Liver (tissue), 9 donors: ENCODE measurements around the gene GALNT10. TPM values are rescaled to one million over a fixed set of nuclear protein-coding genes. Genes with fewer than 3 reads are reported as not detected.

ENCODE experiments used
- DNase-seq: peaks from one replicate; pipeline ENCODE4 v3.0.0-alpha.2; 2017; ENCODE audit warnings: low spot score
- H3K27ac ChIP-seq, 2 donors: one replicate each; pipeline ENCODE4 v1.7.0; 2013; ENCODE audit warnings: inconsistent platforms in 2 of 2, low read length in 2 of 2, control low read depth in 1 of 2, low read depth in 1 of 2, mild to moderate bottlenecking in 1 of 2
- H3K27me3 ChIP-seq, 4 donors: one replicate each; pipeline versions ENCODE4 v1.6.1 to v1.7.0; 2013; ENCODE audit warnings: low read length in 3 of 4, inconsistent platforms in 1 of 4, mild to moderate bottlenecking in 1 of 4, moderate library complexity in 1 of 4; ENCODE audit not compliant: control insufficient read depth in 4 of 4, insufficient read depth in 4 of 4
- H3K36me3 ChIP-seq, 4 donors: one replicate each; pipeline versions ENCODE4 v1.6.1 to v1.7.0; 2013; ENCODE audit warnings: low read length in 3 of 4, mild to moderate bottlenecking in 3 of 4, low read depth in 1 of 4, moderate library complexity in 1 of 4; ENCODE audit not compliant: control insufficient read depth in 4 of 4, insufficient read depth in 3 of 4
- H3K4me1 ChIP-seq, 4 donors: one replicate each; pipeline versions ENCODE4 v1.6.1 to v1.7.0; 2013; ENCODE audit warnings: low read length in 3 of 4, mild to moderate bottlenecking in 3 of 4, moderate library complexity in 1 of 4; ENCODE audit not compliant: control insufficient read depth in 4 of 4, insufficient read depth in 4 of 4
- H3K4me3 ChIP-seq, 3 donors: one replicate each; pipeline versions ENCODE4 v1.6.1 to v1.7.0; 2013; ENCODE audit warnings: low read length in 3 of 3, control low read depth in 1 of 3, low read depth in 1 of 3, mild to moderate bottlenecking in 1 of 3
- H3K9ac ChIP-seq, 2 donors: one replicate each; pipeline ENCODE4 v1.7.0; 2013; ENCODE audit warnings: low read length in 2 of 2, mild to moderate bottlenecking in 2 of 2, moderate library complexity in 2 of 2, control low read depth in 1 of 2, low read depth in 1 of 2
- H3K9me3 ChIP-seq, 4 donors: one replicate each; pipeline versions ENCODE4 v1.6.1 to v1.7.0; 2013; ENCODE audit warnings: low read length in 3 of 4; ENCODE audit not compliant: control insufficient read depth in 4 of 4
- CTCF ChIP-seq: fragments of 150-350 bp; IDR thresholded peaks from 2 replicates; pipeline ENCODE4 v1.5.1; 2017; ENCODE audit warnings: improper control_type of control experiment, low read depth, low read length; ENCODE audit not compliant: missing input control
- EGR1 ChIP-seq, 2 donors: IDR thresholded peaks; 2 replicates each; pipeline ENCODE4 v1.6.1; 2016 to 2018; ENCODE audit warnings: antibody characterized with exemption in 2 of 2, low read depth in 2 of 2
- FOXA1 ChIP-seq: IDR thresholded peaks from 2 replicates; pipeline ENCODE4 v1.6.1; 2016; ENCODE audit warnings: antibody characterized with exemption
- FOXA2 ChIP-seq: IDR thresholded peaks from 2 replicates; pipeline ENCODE4 v1.6.1; 2016; ENCODE audit warnings: antibody characterized with exemption
- GABPA ChIP-seq, 2 donors: IDR thresholded peaks in 1 of 2; conservative IDR thresholded peaks in 1 of 2; 2 replicates each; pipeline ENCODE4 v1.6.1; 2016; ENCODE audit warnings: antibody characterized with exemption in 2 of 2, mild to moderate bottlenecking in 1 of 2, moderate library complexity in 1 of 2
- HNF4A ChIP-seq, 2 donors: conservative IDR thresholded peaks; 2 replicates each; pipeline ENCODE4 v1.6.1; 2016; ENCODE audit warnings: antibody characterized with exemption in 2 of 2, mild to moderate bottlenecking in 2 of 2
- HNF4G ChIP-seq: IDR thresholded peaks from 2 replicates; pipeline ENCODE4 v1.6.1; 2016; ENCODE audit warnings: antibody characterized with exemption
- RAD21 ChIP-seq, 2 donors: IDR thresholded peaks; 2 replicates each; pipeline ENCODE4 v1.6.1; 2016; ENCODE audit warnings: antibody characterized with exemption in 2 of 2, mild to moderate bottlenecking in 2 of 2
- REST ChIP-seq: IDR thresholded peaks from 2 replicates; pipeline ENCODE4 v1.6.1; 2016; ENCODE audit warnings: antibody characterized with exemption, mild to moderate bottlenecking
- RXRA ChIP-seq, 2 donors: IDR thresholded peaks; 2 replicates each; pipeline ENCODE4 v1.6.1; 2017 to 2018; ENCODE audit warnings: antibody characterized with exemption in 2 of 2, mild to moderate bottlenecking in 1 of 2
- SP1 ChIP-seq: IDR thresholded peaks from 2 replicates; pipeline ENCODE4 v1.6.1; 2018; ENCODE audit warnings: antibody characterized with exemption, mild to moderate bottlenecking
- YY1 ChIP-seq: IDR thresholded peaks from 2 replicates; pipeline ENCODE4 v1.6.1; 2016; ENCODE audit warnings: antibody characterized with exemption, mild to moderate bottlenecking
- WGBS: extraction: QIAGEN DNeasy Blood & Tissue Kit; methylation state at CpG from one replicate; pipeline ENCODE4 v1.1.7; 2013; 5-methylcytosine and 5-hydroxymethylcytosine counted together
- polyA plus RNA-seq, 2 donors: library from polyadenylated mRNA; stranded (reverse) in 1 of 2; unstranded in 1 of 2; fragments of 200-250 nt in 1 of 2; fragments of >200 nt in 1 of 2; fragmentation: Nextera tagmentation in 1 of 2; extraction: Ambion mirVana in 1 of 2; gene quantifications; one replicate each; pipeline versions ENCODE4 v1.2.1 to v1.2.3, GENCODE V29; 2013 to 2015
- total RNA-seq, 2 donors: library from RNA; depleted of rRNA; stranded (reverse); fragments of >200 nt; gene quantifications; one replicate each; pipeline ENCODE4 v1.2.3, GENCODE V29; 2014
- donor health status: healthy.
- donor health status: healthy.
- donor health status: healthy.
- donor health status: healthy.
- donor health status: healthy.

Gene GALNT10
- total and polyA plus RNA-seq, 4 donors = 1.1 to 17.8 (median 5.3) TPM

- TF ChIP-seq REST = no peak
- TF ChIP-seq CTCF = no peak
- no peak for TF ChIP-seq RXRA (IDR thresholded peaks at IDR 0.05)
- no peak for TF ChIP-seq HNF4G
- TF ChIP-seq RAD21 (IDR thresholded peaks at IDR 0.05) = no peak
These were observed 85.0 kb downstream of the GALNT10 start (continued) for GRCh38 chr5:154275566-154275965.

DNA sequence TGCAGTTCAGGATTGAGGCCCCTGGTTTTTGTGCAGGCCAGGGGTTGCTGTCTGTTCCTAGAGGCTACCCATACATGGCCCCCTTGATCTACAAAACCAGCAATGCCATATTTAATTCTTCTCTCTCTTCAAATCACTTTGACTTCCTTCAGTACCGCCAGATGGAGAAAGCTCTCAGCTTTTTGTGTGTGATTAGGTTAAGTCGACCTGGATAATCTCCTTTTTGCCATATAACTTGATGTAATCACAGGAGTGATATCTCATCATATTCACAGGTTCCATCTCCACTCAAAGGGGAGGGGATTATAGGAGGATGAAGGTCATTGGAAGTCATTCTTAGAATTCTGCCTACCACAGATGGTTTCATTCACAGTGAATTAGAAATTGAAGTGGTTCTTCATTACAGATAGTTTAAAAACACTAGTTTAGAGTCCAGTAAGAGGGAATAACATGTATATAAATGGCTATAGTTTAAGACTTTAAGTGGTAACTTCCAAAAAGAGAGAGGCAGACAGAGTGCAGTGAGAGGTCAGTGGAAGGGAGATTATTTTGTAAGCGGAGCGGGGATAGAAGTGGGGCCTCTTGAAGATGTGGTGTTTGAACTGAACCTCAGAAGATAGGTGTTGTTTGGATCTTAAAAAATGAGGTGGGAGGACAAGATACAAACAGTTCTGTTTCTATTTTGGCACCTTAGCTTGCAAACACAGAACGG lies 85.9 kb downstream of the GALNT10 start:
- no peak for TF ChIP-seq CTCF
- TF ChIP-seq HNF4A (conservative IDR thresholded peaks at IDR 0.05) = no peak
- TF ChIP-seq GABPA (IDR thresholded peaks at IDR 0.05 in 1 of 2, conservative IDR thresholded peaks at IDR 0.05 in 1 of 2) = no peak
- no peak for TF ChIP-seq FOXA1
- no peak for TF ChIP-seq FOXA2
- TF ChIP-seq EGR1 (IDR thresholded peaks at IDR 0.05; ENCODE audit: low read depth in 2 of 2) = no peak
- no peak for TF ChIP-seq RXRA (IDR thresholded peaks at IDR 0.05)
- TF ChIP-seq RAD21 (IDR thresholded peaks at IDR 0.05) = no peak
- no peak for TF ChIP-seq YY1
- no peak for TF ChIP-seq REST
- no peak for TF ChIP-seq HNF4G
- no peak for TF ChIP-seq SP1
- no peaks in the 10 kb centered on the region for H3K36me3 ChIP-seq
- no peak overlapping the region for H3K4me3 ChIP-seq
- H3K27me3 ChIP-seq = no peaks in the 10 kb centered on the region
- H3K9ac ChIP-seq = no peak overlapping the region
- DNase-seq = no peak
- no peaks in the 10 kb centered on the region for H3K4me1 ChIP-seq
- no peak overlapping the region for H3K27ac ChIP-seq
- WGBS = 84% methylated on average over 5 of the region's 5 CpGs
- no peaks in the 10 kb centered on the region for H3K9me3 ChIP-seq
